ENCODE measurements around the gene CPLX3.
A peak's percentile ranks its signal among the peaks of the same experiment; 100 is the strongest.

Gene CPLX3

GRCh38 chr15:74851960-74852359, 25.5 kb downstream of the CPLX3 start:
- DNase-seq = no peak

- no peak for DNase-seq
These were observed 28.1 kb downstream of the CPLX3 start for GRCh38 chr15:74854453-74855022.

DNA sequence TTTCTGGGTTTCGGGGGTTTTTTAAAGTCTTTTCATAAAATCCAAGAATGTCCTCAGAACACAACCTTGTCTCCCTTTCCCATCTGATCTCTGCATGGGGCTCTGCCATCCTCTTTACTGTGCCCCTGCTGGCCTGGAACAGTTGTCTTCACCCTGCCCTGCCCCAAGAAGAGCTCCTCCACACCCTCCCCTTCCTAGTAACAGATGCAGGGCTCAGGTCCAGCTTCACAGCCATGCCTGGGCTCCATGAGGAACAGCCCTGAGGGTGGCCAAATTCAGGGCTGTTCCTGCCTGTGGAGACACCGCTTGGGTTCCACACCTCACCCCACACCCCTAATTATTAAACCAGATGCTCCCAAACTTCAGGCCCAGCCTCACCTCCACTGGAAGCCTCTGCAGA, 29.4 kb downstream of the CPLX3 start:
- DNase-seq = no peak

GRCh38 chr15:74856537-74856936, 30.1 kb downstream of the CPLX3 start:
- no peak for DNase-seq

DNA sequence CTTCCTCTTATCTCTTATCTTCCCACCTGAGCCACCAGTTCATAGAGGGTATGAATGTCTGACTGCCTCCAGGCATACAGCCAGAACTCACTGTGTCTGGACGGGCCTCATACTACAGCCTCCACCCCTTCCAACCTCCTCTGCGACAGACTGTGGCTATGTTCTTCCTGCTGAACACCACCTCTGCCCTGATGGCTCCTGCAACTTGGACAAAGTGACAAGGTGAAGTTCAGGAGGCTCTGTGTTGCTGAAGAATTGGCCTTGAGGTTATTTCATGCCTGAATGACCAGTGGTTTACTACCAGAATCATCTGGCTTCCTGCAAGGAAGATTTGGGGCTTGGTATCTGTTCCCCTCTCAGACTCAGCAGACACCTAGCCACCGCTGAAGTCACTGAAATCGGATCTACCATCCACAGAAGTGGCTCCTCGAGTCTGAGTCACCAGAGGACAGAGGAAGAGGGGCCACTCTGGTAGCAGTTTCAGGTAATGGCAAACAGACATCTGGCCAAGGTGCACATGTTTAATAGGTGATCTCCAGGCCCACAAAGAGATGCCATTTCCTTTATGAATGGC, 30.7 kb downstream of the CPLX3 start:
- no peak for DNase-seq

GRCh38 chr15:74857671-74858368, 31.4 kb downstream of the CPLX3 start:
- DNase-seq = no peak

DNA sequence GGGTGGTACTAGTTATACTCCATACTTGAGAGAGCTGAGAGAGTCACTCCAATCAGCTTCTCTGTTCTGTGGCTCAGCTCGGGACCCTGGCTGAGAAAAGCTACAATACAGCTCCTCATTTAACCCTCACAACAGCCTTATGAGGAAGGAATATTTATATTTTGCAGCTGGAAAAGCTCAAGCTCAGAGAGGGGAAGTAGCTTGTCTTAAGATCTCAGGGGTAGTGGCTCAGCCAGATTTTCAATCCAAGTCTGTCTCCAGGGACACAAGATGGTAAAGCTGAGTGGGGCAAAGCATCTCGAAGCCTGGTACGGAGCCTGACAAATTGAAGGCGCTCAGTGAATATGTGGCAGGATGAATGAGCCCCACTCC, 31.9 kb downstream of the CPLX3 start:
- DNase-seq = no peak

- no peak for DNase-seq
These were observed 37.0 kb downstream of the CPLX3 start for GRCh38 chr15:74863239-74864056.

DNA sequence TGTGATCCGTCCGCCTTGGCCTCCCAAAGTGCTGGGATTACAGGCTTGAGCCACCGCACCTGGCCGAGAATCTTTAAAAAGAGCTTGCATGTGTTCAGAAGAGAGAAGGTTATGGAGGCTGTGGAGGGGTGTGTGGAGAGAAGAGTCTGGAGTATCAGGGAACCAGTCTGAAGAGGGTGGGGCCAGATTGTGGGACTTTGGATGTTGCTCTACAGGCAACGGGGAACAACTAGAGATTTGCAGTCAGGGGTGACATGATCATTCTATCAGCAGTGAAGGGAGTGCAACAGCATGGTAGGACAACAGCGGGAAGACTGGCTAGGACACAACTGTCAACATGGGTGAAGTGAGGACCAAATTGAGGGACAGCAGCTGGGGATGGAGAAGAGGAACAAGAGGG, 37.9 kb downstream of the CPLX3 start:
- DNase-seq = no peak

GRCh38 chr15:74865316-74865715, 38.9 kb downstream of the CPLX3 start:
- no peak for DNase-seq

DNA sequence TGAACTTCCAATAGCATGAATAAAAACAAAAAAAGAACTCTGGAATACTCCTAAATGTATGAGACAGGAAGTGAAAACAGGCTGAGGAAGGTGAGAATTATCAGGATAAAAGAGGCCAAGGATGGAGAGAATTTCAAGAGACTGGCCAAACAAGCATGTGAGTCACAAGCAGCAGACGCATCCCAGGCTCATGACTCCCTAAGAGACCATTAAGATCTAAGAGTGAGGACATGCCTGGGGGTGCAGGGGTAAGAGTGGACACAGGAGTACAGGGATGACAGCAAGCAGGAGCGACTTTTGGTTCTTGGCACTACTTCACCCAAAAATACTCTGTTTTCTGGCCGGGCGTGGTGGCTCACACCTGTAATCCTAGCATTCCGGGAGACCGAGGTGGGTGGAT, 39.7 kb downstream of the CPLX3 start:
- no peak for DNase-seq

- no peak for DNase-seq
These were observed 41.1 kb downstream of the CPLX3 start for GRCh38 chr15:74867466-74868038.

GRCh38 chr15:74868059-74868458, 41.6 kb downstream of the CPLX3 start:
- no peak for DNase-seq

- DNase-seq = no peak
These were observed 42.9 kb downstream of the CPLX3 start for GRCh38 chr15:74869372-74869725.

DNA sequence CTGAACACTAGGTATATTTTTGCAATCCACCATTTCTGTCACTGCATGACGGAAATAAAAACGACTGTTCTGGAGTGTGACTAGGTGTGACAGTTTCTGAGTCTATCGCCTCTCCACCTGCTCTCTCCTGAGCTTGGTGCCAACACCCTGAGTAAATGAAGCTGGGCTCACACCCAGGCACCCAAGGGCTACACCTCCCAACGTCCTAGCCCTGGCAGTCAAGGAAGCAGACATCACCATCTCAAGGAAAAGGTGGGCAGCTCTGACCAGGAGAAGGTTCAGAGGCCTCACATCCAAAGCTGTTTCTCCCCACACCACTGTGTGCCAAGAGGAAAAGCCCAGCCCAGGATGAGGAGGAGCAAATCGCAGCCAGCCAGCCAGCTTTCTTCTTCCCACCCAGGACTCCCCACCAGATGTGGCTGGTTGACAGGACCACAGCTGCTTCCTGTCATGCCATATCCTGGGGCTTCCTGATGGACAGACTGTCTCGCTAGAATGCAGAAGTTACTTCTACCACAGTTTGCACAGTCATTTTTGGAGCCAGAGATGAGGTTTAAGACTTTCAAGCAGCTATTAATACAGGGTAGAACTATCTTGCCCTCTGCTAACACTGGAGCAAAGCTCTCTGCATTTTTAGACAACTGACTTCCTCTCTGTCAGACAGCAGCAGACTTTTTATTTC, 43.4 kb downstream of the CPLX3 start:
- DNase-seq = no peak

DNA sequence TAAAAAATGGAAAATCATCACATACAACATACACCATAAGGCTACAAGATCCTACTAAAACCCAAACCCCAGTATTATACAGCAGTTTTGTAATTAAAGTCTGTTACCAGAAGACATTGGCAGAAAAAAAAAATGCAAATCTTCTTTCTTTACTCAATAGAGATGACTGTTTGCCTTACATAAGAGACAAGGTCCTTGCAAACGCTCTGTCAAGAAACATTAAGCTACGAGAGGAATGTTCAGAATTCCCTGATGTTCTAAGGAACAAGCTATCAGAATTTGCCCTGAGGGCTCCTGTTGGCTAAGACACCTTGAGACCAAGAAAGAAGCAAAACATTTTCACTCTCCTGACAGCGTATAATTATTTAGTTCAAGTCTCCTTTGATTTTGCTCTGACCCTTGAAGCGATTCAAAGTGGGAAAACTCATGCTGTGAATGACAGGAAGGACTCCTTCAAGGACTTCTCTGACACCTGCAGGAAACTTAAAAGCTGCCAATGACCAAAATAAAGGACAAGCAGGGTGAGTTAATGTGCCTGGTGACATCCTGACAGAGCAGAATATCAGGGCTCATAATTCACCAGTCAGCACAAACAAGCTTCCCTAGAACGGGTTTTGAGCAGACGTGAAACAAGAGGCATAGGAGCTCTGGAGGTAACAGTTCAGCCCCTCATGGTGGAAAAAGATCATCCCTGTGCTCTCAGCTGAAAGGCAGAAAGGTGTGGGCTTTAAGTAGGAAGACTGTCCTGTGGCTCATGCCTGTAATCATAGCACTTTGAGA, 44.2 kb downstream of the CPLX3 start:
- DNase-seq = no peak

- DNase-seq = no peak
These were observed 46.2 kb downstream of the CPLX3 start for GRCh38 chr15:74872702-74873035.

DNA sequence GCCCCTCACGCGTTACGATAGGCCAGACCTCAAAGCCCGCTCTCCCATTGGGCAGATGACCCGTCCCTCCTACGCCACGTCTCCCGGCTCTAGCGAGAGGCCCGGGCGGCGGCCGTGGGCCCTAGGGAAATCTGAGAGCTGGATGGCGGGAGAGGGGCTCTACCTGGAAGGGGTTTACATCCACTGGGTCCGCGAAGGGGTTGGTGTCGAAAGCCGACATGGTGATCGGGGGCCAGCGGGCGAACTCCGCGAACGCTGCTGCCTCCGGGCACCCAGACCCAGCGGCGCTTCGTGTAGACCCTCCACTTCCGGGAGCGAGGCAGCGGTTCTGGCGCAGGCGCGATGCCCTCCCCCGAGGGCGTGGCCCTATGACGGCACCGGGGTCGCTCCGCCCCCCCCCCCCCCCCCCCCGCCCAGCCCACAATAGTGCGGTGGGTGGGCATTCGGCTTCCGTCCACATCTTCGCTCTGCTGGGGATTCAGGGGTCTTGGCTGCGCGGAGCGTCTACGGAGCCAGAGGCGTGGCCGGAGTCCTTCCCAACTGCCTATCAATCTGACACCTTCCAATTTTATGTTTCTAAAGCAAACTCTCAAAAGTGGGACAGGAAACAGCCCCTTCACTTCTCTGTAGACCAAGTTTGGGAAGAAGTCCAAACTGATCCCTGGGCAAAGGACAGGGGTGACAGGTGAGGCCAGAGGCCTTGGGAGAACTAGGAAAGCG, 46.8 kb downstream of the CPLX3 start, which contains the start of gene SCAMP2:
Gene SCAMP2, minus strand, starts transcription at position 330 of the 720 bp plus-strand sequence. Its CDS starts 110 bp downstream, at position 220.
- peak; percentile 90 for DNase-seq

DNA sequence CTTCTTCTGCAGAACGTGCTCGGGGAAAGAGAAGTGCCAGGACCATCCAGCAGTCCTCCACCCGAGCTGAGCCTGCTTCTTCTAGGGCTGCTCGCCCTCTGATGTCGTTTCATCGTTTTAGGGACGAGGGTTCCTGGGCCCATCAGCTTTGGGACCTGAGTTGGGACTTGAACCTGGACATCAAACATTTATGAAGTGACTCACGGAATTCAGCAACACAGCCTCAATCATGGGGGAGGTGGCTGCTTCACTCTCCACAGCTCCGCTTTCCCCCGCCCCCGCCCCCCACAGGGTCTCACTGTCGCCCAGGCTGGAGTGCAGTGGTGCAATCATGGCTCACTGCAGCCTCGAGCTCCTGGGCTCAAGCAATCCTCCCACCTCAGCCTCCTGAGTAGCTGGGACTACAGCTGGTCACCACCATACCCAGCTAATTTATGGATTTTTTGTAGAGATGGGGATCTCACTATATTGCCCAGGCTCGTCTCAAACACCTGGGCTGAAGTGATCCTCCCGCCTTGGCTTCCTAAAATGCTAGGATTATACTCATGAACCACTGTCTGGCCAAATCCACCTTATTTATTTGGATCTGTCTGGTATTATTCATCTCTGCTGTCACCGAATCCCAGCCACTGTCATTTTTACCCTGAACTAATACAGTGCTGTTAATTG, 47.5 kb downstream of the CPLX3 start:
- DNase-seq = no peak

GRCh38 chr15:74878273-74878672, 51.8 kb downstream of the CPLX3 start:
- no peak for DNase-seq
